ENCODE measurements around the gene IPO8. TPM values are rescaled to one million over a fixed set of nuclear protein-coding genes. Genes with fewer than 3 reads are reported as not detected.

The IPO8 gene
- total and polyA plus RNA-seq, 2 donors (not counting 3 experiments of a cell fraction or from before 2014, with no cell fraction given), result 7.2 to 52.5 TPM

DNA sequence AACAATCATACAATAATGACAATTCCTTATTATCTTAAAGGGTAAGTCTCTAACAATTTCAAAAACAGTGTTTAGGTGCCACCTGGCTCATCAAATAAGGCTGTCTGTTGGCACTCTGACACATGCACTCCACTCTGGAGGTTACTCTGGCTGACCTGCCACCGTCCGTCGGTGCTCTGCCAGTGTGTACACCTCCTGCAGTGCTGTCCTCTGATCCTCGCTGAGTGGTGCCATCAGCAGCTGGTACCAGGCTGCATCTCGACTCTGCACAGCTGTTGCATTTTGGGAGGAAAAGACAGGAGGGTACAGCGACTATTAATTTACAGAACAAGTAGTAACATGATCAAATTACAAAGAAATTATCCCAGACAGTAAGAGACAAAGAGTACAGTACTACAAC is 63.9 kb downstream of the IPO8 start:
- dilution Hi-C loops (cut with MboI; ENCODE audit: extremely low pct_ligation_motif_present, low sequenced_read_pairs) (no loop called here), intact Hi-C loops (cut with micrococcal nuclease) (no loop called here)
- no peak for DNase-seq (ENCODE audit: low read depth, low spot score)
- no TSS peak for BruUV-seq (replicated peaks)
- H3K9me1 ChIP-seq (replicated peaks; ENCODE audit: control insufficient read depth, extremely low read depth, insufficient read depth, low read length), result no peaks in the 10 kb centered on the region
- TF ChIP-seq EZH2 (IDR thresholded peaks at IDR 0.05; ENCODE audit: borderline replicate concordance, low read depth, low read length, severe bottlenecking) (no peak), MAX (IDR thresholded peaks at IDR 0.05; ENCODE audit: insufficient read depth, insufficient read length) (no peak), JUN (IDR thresholded peaks at IDR 0.05; ENCODE audit: borderline replicate concordance, insufficient read depth, insufficient read length, low read depth) (no peak), POLR2AphosphoS5 (IDR thresholded peaks at IDR 0.05; ENCODE audit: insufficient read depth, low read depth, low read length) (no peak), MYC (IDR thresholded peaks at IDR 0.05; ENCODE audit: low read depth, low read length) (no peak), POLR2A (IDR thresholded peaks at IDR 0.05; ENCODE audit: low read depth, low read length) (no peak), GATA2 (IDR thresholded peaks at IDR 0.05; ENCODE audit: insufficient read depth, insufficient read length, low read depth, low read length) (no peak), FOS (IDR thresholded peaks at IDR 0.05; ENCODE audit: borderline replicate concordance, insufficient read depth, low read length) (no peak)
- TF ChIP-seq, protein P1, sequence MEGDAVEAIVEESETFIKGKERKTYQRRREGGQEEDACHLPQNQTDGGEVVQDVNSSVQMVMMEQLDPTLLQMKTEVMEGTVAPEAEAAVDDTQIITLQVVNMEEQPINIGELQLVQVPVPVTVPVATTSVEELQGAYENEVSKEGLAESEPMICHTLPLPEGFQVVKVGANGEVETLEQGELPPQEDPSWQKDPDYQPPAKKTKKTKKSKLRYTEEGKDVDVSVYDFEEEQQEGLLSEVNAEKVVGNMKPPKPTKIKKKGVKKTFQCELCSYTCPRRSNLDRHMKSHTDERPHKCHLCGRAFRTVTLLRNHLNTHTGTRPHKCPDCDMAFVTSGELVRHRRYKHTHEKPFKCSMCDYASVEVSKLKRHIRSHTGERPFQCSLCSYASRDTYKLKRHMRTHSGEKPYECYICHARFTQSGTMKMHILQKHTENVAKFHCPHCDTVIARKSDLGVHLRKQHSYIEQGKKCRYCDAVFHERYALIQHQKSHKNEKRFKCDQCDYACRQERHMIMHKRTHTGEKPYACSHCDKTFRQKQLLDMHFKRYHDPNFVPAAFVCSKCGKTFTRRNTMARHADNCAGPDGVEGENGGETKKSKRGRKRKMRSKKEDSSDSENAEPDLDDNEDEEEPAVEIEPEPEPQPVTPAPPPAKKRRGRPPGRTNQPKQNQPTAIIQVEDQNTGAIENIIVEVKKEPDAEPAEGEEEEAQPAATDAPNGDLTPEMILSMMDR (IDR thresholded peaks at IDR 0.05; ENCODE audit: extremely low read depth in 1 of 2, insufficient read depth in 1 of 2, low read depth in 1 of 2, low read length in 2 of 2), result no peak
- H3K4me1 ChIP-seq (ENCODE audit: control insufficient read depth, extremely low read depth, insufficient read depth, low read length), result no peaks in the 10 kb centered on the region
- no peak for FAIRE-seq
- no peak overlapping the region for H3K27ac ChIP-seq (ENCODE audit: insufficient read depth, low read depth, low read length)
- H3K27me3 ChIP-seq (ENCODE audit: control insufficient read depth in 2 of 2, insufficient read depth in 2 of 2, low read length in 2 of 2), result no peaks in the 10 kb centered on the region
- no peak overlapping the region for H2AFZ ChIP-seq (ENCODE audit: low read depth, low read length)
- H3K9ac ChIP-seq (replicated peaks; ENCODE audit: extremely low read depth, insufficient read depth, low read length), result no peak overlapping the region
- no peaks in the 10 kb centered on the region for H3K9me3 ChIP-seq (replicated peaks; ENCODE audit: control insufficient read depth, insufficient read depth, low read length)
- peaks cover 9 to 15% of the 10 kb centered on the region in 2 experiments for H3K36me3 ChIP-seq (ENCODE audit: control insufficient read depth in 2 of 2, extremely low read depth in 1 of 2, insufficient read depth in 2 of 2, low read length in 2 of 2)
- H3K4me3 ChIP-seq (replicated peaks in 1 of 3; ENCODE audit: insufficient read depth in 1 of 3, low read depth in 1 of 3, low read length in 3 of 3), result no peak overlapping the region
- H3K79me2 ChIP-seq (ENCODE audit: control insufficient read depth, insufficient read depth, low read length), result no peaks in the 10 kb centered on the region
- POLR2A ChIA-PET, result no interaction called here
- H3K4me2 ChIP-seq (ENCODE audit: insufficient read depth, low read length), result no peak overlapping the region
- H4K20me1 ChIP-seq (replicated peaks; ENCODE audit: control insufficient read depth, extremely low read depth, insufficient read depth, low read length), result no peaks in the 10 kb centered on the region
- CTCF ChIA-PET, result no interaction called here
